DND-41 (cell line): ENCODE data around the gene SMIM41.

ENCODE experiments used
- ATAC-seq: fragments of 200-7000 bp; cut with Tn5 transposase; 3 replicates; pipeline ENCODE4 v1.9.1; 2021; ENCODE audit warnings: low read depth; ENCODE audit not compliant: insufficient read depth
- DNase-seq: peaks from one replicate; pipeline ENCODE4 v3.0.0-alpha.2; 2020
- H2AFZ ChIP-seq: 2 replicates; pipeline ENCODE4 v1.6.0; 2012; ENCODE audit warnings: low read depth, low read length
- H3K27ac ChIP-seq: 2 replicates; pipeline ENCODE4 v1.5.1; 2012; ENCODE audit warnings: low read length, inconsistent platforms
- H3K27me3 ChIP-seq: fragments of 200-600 bp; sonication (generic); 2 replicates; pipeline ENCODE4 v1.6.0; 2012; ENCODE audit warnings: low read length, mild to moderate bottlenecking, inconsistent platforms; ENCODE audit not compliant: insufficient read depth, poor library complexity
- H3K36me3 ChIP-seq: 2 replicates; pipeline ENCODE4 v1.5.1; 2012; ENCODE audit warnings: low read length, inconsistent platforms; ENCODE audit not compliant: insufficient read depth
- H3K4me1 ChIP-seq: 2 replicates; pipeline ENCODE4 v1.5.1; 2012; ENCODE audit warnings: mild to moderate bottlenecking, low read length; ENCODE audit not compliant: insufficient read depth
- H3K4me2 ChIP-seq: 2 replicates; pipeline ENCODE4 v1.6.0; 2012; ENCODE audit warnings: mild to moderate bottlenecking, moderate library complexity, low read length, inconsistent platforms; ENCODE audit not compliant: insufficient read depth
- H3K4me3 ChIP-seq, 2 experiments: fragments of 200-600 bp in 1 of 2; shearing (Covaris generic) in 1 of 2; 2 replicates each; pipeline ENCODE4 v1.5.1; 2012 to 2016; ENCODE audit warnings: inconsistent platforms in 2 of 2, low read length in 2 of 2, mild to moderate bottlenecking in 2 of 2, low read depth in 1 of 2, moderate library complexity in 1 of 2
- H3K79me2 ChIP-seq: 2 replicates; pipeline ENCODE4 v1.6.0; 2012; ENCODE audit warnings: low read length, inconsistent platforms; ENCODE audit not compliant: insufficient read depth
- H3K9ac ChIP-seq: 2 replicates; pipeline ENCODE4 v1.6.0; 2012; ENCODE audit warnings: low read depth, mild to moderate bottlenecking, inconsistent platforms, low read length, moderate library complexity
- H3K9me3 ChIP-seq: 2 replicates; pipeline ENCODE4 v1.5.1; 2012; ENCODE audit warnings: low read length, moderate library complexity, mild to moderate bottlenecking, inconsistent platforms; ENCODE audit not compliant: insufficient read depth, severe bottlenecking
- H4K20me1 ChIP-seq: 2 replicates; pipeline ENCODE4 v1.6.0; 2012; ENCODE audit warnings: low read length; ENCODE audit not compliant: insufficient read depth
- CTCF ChIP-seq: IDR thresholded peaks from 2 replicates; pipeline ENCODE4 v1.5.1; 2012; ENCODE audit warnings: borderline replicate concordance, low read length, moderate library complexity, mild to moderate bottlenecking; ENCODE audit not compliant: poor library complexity, severe bottlenecking; ENCODE audit errors: extremely low read depth
- EZH2 ChIP-seq: IDR thresholded peaks from 3 replicates; pipeline ENCODE4 v1.6.1; 2012; ENCODE audit warnings: borderline replicate concordance, low read depth, mild to moderate bottlenecking, moderate library complexity, low read length, inconsistent platforms; ENCODE audit not compliant: severe bottlenecking

The SMIM41 gene

GRCh38 chr12:52125476-52125900 lies 46.0 kb downstream of the SMIM41 start:
- Histone ChIP-seq H4K20me1 (no peaks in the 10 kb centered on the region), H3K79me2 (no peaks in the 10 kb centered on the region), H3K36me3 (no peaks in the 10 kb centered on the region), H3K4me2 (no peak overlapping the region), H3K4me3 (no peak overlapping the region), H3K4me1 (no peaks in the 10 kb centered on the region), H3K27ac (no peak overlapping the region), H3K9ac (no peak overlapping the region), H3K27me3 (no peaks in the 10 kb centered on the region), H2AFZ (no peak overlapping the region), H3K9me3 (no peaks in the 10 kb centered on the region)
- TF ChIP-seq CTCF (no peak), EZH2 (no peak)
- ATAC-seq (no peak), DNase-seq (no peak)

- no peaks in the 10 kb centered on the region for H3K4me1 ChIP-seq
- DNase-seq (no peak), ATAC-seq (no peak)
- no peak overlapping the region for H3K4me2 ChIP-seq
- no peak overlapping the region for H3K4me3 ChIP-seq
- no peak overlapping the region for H3K27ac ChIP-seq
- TF ChIP-seq CTCF (no peak), EZH2 (no peak)
- H3K9ac ChIP-seq, result no peak overlapping the region
- H3K79me2 ChIP-seq, result no peaks in the 10 kb centered on the region
- no peaks in the 10 kb centered on the region for H3K36me3 ChIP-seq
- H3K27me3 ChIP-seq, result no peaks in the 10 kb centered on the region
- no peak overlapping the region for H2AFZ ChIP-seq
- H4K20me1 ChIP-seq, result no peaks in the 10 kb centered on the region
- no peaks in the 10 kb centered on the region for H3K9me3 ChIP-seq
Measured at GRCh38 chr12:52126050-52126604, 46.6 kb downstream of the SMIM41 start.

- Histone ChIP-seq H3K9me3 (no peaks in the 10 kb centered on the region), H3K9ac (no peak overlapping the region), H3K27me3 (peaks cover 3% of the 10 kb centered on the region), H3K79me2 (no peaks in the 10 kb centered on the region), H3K4me1 (no peaks in the 10 kb centered on the region), H3K4me3 (no peak overlapping the region), H2AFZ (no peak overlapping the region), H3K36me3 (no peaks in the 10 kb centered on the region), H3K27ac (no peak overlapping the region), H3K4me2 (no peak overlapping the region), H4K20me1 (no peaks in the 10 kb centered on the region)
- no peak for TF ChIP-seq CTCF
- ATAC-seq (no peak), DNase-seq (no peak)
Measured at GRCh38 chr12:52126605-52127578, 47.4 kb downstream of the SMIM41 start.
